Measurements from ENCODE around the gene INHA. TPM values are rescaled to one million over a fixed set of nuclear protein-coding genes. Genes with fewer than 3 reads are reported as not detected.

INHA gene
- total RNA-seq, 1 donor from 2014 or later, result 0.52 TPM

- Histone ChIP-seq H2AFZ (ENCODE audit: low read depth, low read length) (no peak overlapping the region), H3K27me3 (ENCODE audit: insufficient read depth, low read length) (no peaks in the 10 kb centered on the region), H3K4me2 (ENCODE audit: low read length) (no peak overlapping the region), H3K4me1 (ENCODE audit: insufficient read depth, low read length) (no peaks in the 10 kb centered on the region), H3K9ac (ENCODE audit: low read length) (no peak overlapping the region), H3K27ac (ENCODE audit: low read depth, low read length) (no peak overlapping the region), H3K36me3 (ENCODE audit: insufficient read depth, low read length) (no peaks in the 10 kb centered on the region), H3K79me2 (ENCODE audit: insufficient read depth, low read length) (no peaks in the 10 kb centered on the region), H4K20me1 (ENCODE audit: insufficient read depth, low read length) (peaks cover 18% of the 10 kb centered on the region), H3K4me3 (ENCODE audit: insufficient read depth, low read depth, low read length) (no peak overlapping the region), H3K9me3 (ENCODE audit: insufficient read depth, low read depth, low read length) (no peaks in the 10 kb centered on the region)
- FAIRE-seq (no peak), DNase-seq (ENCODE audit: low read depth) (no peak)
- Mint-ChIP-seq H3K36me3 (ENCODE audit: low read depth, unreplicated experiment) (peaks cover 37% of the 10 kb centered on the region), H3K9me3 (ENCODE audit: unreplicated experiment) (no peaks in the 10 kb centered on the region), H3K27me3 (ENCODE audit: low read depth, unreplicated experiment) (no peaks in the 10 kb centered on the region), H3K4me3 (ENCODE audit: unreplicated experiment) (peak overlapping the region; percentile 54), H3K4me1 (ENCODE audit: low read depth, unreplicated experiment) (peaks cover 10% of the 10 kb centered on the region), H3K27ac (ENCODE audit: unreplicated experiment) (peak overlapping the region; percentile 30)
- TF ChIP-seq CTCF (IDR thresholded peaks at IDR 0.05; ENCODE audit: insufficient read depth, low read depth, low read length) (no peak), EZH2 (IDR thresholded peaks at IDR 0.05; ENCODE audit: insufficient read depth, low read length) (no peak)
Observed at GRCh38 chr2:219563271-219563928, 8.7 kb upstream of the INHA start.

GRCh38 chr2:219565130-219566080 is 6.7 kb upstream of the INHA start:
- Histone ChIP-seq H3K79me2 (ENCODE audit: insufficient read depth, low read length) (peaks cover 6% of the 10 kb centered on the region), H3K4me3 (ENCODE audit: insufficient read depth, low read depth, low read length) (no peak overlapping the region), H3K27ac (ENCODE audit: low read depth, low read length) (no peak overlapping the region), H3K4me1 (ENCODE audit: insufficient read depth, low read length) (peaks cover 7% of the 10 kb centered on the region), H4K20me1 (ENCODE audit: insufficient read depth, low read length) (peaks cover 29% of the 10 kb centered on the region), H3K9ac (ENCODE audit: low read length) (no peak overlapping the region), H3K27me3 (ENCODE audit: insufficient read depth, low read length) (no peaks in the 10 kb centered on the region), H3K4me2 (ENCODE audit: low read length) (no peak overlapping the region), H2AFZ (ENCODE audit: low read depth, low read length) (no peak overlapping the region), H3K36me3 (ENCODE audit: insufficient read depth, low read length) (peaks cover 8% of the 10 kb centered on the region), H3K9me3 (ENCODE audit: insufficient read depth, low read depth, low read length) (no peaks in the 10 kb centered on the region)
- TF ChIP-seq EZH2 (IDR thresholded peaks at IDR 0.05; ENCODE audit: insufficient read depth, low read length), result no peak
- TF ChIP-seq CTCF (IDR thresholded peaks at IDR 0.05; ENCODE audit: insufficient read depth, low read depth, low read length), result no peak
- Mint-ChIP-seq H3K4me3 (ENCODE audit: unreplicated experiment) (no peak overlapping the region), H3K27me3 (ENCODE audit: low read depth, unreplicated experiment) (no peaks in the 10 kb centered on the region), H3K36me3 (ENCODE audit: low read depth, unreplicated experiment) (peaks cover 37% of the 10 kb centered on the region), H3K27ac (ENCODE audit: unreplicated experiment) (no peak overlapping the region), H3K9me3 (ENCODE audit: unreplicated experiment) (no peaks in the 10 kb centered on the region), H3K4me1 (ENCODE audit: low read depth, unreplicated experiment) (peaks cover 10% of the 10 kb centered on the region)
- FAIRE-seq, result no peak
- no peak for DNase-seq (ENCODE audit: low read depth)

Measured in astrocyte (in vitro differentiated cells and primary cell).